ENCODE data around the gene GNAO1.

DNA sequence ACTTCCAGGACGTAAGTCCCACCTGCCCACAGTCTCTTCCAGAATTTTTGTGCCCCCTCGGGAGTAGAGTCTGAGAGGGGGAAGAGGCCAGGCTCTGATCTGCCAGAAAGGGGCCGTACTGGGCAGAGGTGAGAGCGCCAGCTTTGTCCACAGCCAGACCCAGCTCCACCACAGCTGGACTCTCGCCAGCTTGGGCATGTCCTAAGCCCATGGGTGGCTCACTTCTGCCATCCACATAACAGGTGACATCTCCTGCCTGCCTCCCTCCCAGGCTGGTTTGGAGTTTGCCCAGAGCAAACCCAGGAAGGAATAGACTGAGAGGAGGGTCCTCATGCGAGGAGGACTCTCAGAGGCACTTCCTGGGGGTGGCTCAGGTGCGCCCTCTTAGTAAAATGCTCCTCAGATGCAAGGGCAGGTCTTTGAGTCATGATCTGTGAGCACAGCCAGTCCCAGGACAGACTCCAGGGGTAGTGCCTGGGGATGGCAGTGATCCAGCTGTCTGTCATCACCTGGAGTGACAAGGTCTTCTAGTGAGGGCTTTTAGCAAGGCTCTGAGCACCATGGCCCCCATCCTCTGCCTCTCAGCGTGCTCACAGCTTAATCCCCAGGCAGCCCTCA is 144.9 kb downstream of the GNAO1 start:
- no peak for TF ChIP-seq CTCF (IDR thresholded peaks at IDR 0.05)
- TF ChIP-seq POLR2A (IDR thresholded peaks at IDR 0.05) = no peak

All from esophagus squamous epithelium (tissue), 4 donors.